ENCODE measurements around the gene NTSR1.

Gene NTSR1

DNA sequence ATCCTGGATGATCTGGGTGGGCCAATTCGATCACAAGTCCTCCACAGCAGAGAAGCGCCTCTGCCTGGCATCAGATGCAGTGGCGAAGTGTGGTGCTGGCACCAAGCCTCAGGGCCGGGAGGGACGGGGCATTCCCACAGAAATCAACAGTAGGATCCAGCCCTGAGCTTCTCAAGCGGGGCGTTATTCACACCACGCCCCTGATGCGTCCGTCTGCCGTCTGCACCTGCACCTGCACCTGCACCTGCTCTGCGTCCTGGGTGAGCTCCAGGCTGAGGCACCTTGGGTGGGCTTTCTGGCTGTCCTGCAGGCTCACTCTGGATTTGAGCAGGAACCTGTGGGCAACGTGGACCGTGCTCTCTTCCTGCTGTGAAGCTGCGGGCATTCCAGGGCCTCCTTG lies 13.8 kb upstream of the NTSR1 start:
- no peak overlapping the region for H3K27ac ChIP-seq (ENCODE audit: low read depth, low read length, severe bottlenecking)
- H3K36me3 ChIP-seq (ENCODE audit: control insufficient read depth, insufficient read depth, low read length), result no peaks in the 10 kb centered on the region
- 89 to 91% methylated on average over 14 to 15 of the region's 15 CpGs for WGBS, 2 experiments (ENCODE audit: insufficient coverage in 2 of 2)
- no peaks in the 10 kb centered on the region for H3K9me3 ChIP-seq (ENCODE audit: control insufficient read depth, low read length)
- H3K4me1 ChIP-seq (ENCODE audit: control insufficient read depth, insufficient read depth, low read length, poor library complexity, severe bottlenecking), result peaks cover 4% of the 10 kb centered on the region
- no peak overlapping the region for H3K4me3 ChIP-seq (ENCODE audit: extremely low read depth, insufficient read depth, low read length, poor library complexity, severe bottlenecking)

DNA sequence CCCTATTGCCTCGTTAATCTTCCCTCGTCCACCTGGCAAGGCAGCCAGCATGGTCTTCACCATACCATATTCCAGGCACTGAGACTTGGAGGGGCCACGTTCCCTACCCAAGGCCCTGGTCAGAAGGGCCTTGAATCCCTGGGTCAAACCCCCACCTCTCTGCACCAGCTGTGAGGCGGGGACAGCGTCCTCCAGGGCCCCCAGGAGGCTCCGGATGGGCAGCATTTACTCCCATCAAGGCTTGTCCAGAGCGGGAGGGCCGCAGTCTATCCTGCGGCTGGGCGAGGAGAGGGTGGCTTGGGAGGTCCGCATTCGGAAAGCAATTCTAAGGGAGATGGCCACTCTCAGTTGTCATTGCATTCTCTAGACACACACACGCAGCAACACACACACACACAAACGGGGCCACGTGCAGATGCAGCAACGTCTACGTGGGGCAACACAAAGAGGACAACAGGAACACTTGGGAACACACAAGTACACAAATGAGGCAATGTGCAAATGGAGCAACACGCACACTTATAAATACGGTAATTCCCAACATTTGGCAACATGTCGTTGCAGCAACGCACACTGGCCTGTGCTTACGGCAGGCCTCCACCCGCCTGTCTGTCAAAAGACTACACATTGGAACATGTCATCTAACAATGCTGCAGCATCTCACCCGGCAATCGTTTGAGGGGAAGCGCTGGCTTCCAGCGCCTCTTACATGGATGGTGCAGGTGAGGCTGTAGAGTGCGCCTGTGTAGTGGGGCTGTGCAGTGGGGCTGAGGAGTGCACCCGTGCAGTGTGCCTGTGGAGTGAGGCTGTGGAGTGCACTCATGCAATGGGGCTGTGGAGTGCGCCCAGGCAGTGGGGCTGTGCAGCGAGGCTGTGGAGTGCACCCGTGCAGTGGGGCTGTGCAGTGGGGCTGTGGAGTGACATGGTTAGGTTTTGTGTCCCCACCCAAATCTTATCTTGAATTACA lies 12.9 kb upstream of the NTSR1 start:
- Histone ChIP-seq H3K4me1 (ENCODE audit: control insufficient read depth, insufficient read depth, low read length, poor library complexity, severe bottlenecking) (peaks cover 4% of the 10 kb centered on the region), H3K9me3 (ENCODE audit: control insufficient read depth, low read length) (no peaks in the 10 kb centered on the region), H3K4me3 (ENCODE audit: extremely low read depth, insufficient read depth, low read length, poor library complexity, severe bottlenecking) (no peak overlapping the region), H3K27ac (ENCODE audit: low read depth, low read length, severe bottlenecking) (no peak overlapping the region), H3K36me3 (ENCODE audit: control insufficient read depth, insufficient read depth, low read length) (no peaks in the 10 kb centered on the region)
- WGBS, 2 experiments (ENCODE audit: insufficient coverage in 2 of 2), result 90 to 91% methylated on average over 24 to 29 of the region's 32 CpGs

DNA sequence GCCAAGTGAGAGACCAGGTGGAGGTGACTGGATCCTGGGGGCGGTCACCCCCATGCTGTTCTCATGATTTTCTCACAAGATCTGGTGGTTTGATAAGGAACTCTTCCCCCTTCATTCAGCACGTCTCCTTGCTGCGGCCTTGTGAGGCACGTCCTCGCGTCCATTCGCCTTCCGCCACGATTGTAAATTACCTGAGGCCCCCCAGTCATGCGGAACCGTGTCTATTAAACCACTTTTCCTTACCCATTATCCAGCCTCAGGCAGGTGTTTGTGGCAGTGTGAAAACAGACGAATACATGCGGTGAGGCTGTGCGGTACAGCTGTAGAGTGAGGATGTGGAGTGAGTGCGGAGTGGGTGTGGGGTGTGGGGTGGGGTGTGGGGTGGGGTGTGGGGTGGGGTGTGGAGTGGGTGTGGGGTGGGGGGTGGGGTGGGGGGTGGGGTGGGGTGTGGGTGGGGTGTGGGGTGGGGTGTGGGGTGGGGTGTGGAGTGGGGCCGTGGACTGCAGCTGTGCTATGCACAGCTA lies 12.1 kb upstream of the NTSR1 start:
- Histone ChIP-seq H3K4me3 (ENCODE audit: extremely low read depth, insufficient read depth, low read length, poor library complexity, severe bottlenecking) (no peak overlapping the region), H3K9me3 (ENCODE audit: control insufficient read depth, low read length) (no peaks in the 10 kb centered on the region)
- WGBS, 2 experiments (ENCODE audit: insufficient coverage in 2 of 2), result 86% methylated on average over 3 of the region's 16 CpGs; no CpG with 5 or more reads in 1 of the 2 experiments

DNA sequence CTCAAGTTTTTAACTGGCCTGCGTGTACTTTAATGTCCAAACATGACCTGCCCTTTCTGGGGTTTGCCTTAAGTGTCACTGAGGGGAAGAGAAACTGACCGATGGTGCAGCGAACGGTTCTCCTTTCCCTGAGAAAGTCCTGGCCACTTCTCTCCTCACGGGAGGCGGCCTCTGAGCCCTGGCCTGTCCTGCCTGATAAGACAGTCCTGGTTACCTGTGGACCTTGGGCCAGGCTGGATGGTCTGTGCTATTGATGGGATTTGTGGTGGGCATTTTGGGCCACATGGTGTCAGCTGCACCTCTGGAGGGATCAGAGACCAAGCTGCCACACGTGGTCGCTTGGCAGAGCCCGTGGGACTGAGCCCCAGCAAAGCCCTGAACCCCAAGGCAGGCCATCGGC lies 11.6 kb upstream of the NTSR1 start:
- 87 to 88% methylated on average over 9 to 10 of the region's 10 CpGs for WGBS, 2 experiments (ENCODE audit: insufficient coverage in 2 of 2)
- Histone ChIP-seq H3K27ac (ENCODE audit: low read depth, low read length, severe bottlenecking) (no peak overlapping the region), H3K9me3 (ENCODE audit: control insufficient read depth, low read length) (no peaks in the 10 kb centered on the region)

More for the DNA sequence above, 12.1 kb upstream of the NTSR1 start:
- Histone ChIP-seq H3K27ac (ENCODE audit: low read depth, low read length, severe bottlenecking) (no peak overlapping the region), H3K4me1 (ENCODE audit: control insufficient read depth, insufficient read depth, low read length, poor library complexity, severe bottlenecking) (peaks cover under 1% of the 10 kb centered on the region), H3K36me3 (ENCODE audit: control insufficient read depth, insufficient read depth, low read length) (no peaks in the 10 kb centered on the region)

DNA sequence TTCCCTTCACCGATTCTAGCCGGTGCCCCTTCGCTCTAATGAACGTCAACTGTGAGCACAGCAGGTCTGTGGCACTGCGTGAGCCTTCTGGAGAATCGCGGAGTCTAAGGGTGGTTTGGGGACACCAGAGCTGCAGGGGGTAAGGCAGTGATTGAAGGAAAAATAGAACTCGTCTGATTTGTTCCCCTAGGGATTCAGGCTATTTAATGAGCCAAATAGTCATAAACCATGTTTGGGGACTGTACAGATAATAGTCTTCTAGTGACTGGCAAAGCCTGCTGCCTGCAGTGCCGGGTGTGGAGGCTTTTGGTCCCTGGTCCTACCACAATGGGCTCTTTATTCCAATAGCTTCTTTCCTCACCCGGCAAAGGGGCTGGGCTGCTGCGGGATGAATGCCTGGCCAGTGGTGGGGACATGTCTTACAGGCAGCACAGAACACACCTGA lies 11.1 kb upstream of the NTSR1 start:
- no peak overlapping the region for H3K4me3 ChIP-seq (ENCODE audit: extremely low read depth, insufficient read depth, low read length, poor library complexity, severe bottlenecking)
- no peak overlapping the region for H3K27ac ChIP-seq (ENCODE audit: low read depth, low read length, severe bottlenecking)
- H3K4me1 ChIP-seq (ENCODE audit: control insufficient read depth, insufficient read depth, low read length, poor library complexity, severe bottlenecking), result no peaks in the 10 kb centered on the region
- WGBS, 2 experiments (ENCODE audit: insufficient coverage in 2 of 2), result 90 to 91% methylated on average over 10 to 11 of the region's 11 CpGs
- H3K9me3 ChIP-seq (ENCODE audit: control insufficient read depth, low read length), result no peaks in the 10 kb centered on the region
- H3K36me3 ChIP-seq (ENCODE audit: control insufficient read depth, insufficient read depth, low read length), result no peaks in the 10 kb centered on the region

More for the DNA sequence above, 11.6 kb upstream of the NTSR1 start:
- Histone ChIP-seq H3K4me1 (ENCODE audit: control insufficient read depth, insufficient read depth, low read length, poor library complexity, severe bottlenecking) (no peaks in the 10 kb centered on the region), H3K36me3 (ENCODE audit: control insufficient read depth, insufficient read depth, low read length) (no peaks in the 10 kb centered on the region), H3K4me3 (ENCODE audit: extremely low read depth, insufficient read depth, low read length, poor library complexity, severe bottlenecking) (no peak overlapping the region)

DNA sequence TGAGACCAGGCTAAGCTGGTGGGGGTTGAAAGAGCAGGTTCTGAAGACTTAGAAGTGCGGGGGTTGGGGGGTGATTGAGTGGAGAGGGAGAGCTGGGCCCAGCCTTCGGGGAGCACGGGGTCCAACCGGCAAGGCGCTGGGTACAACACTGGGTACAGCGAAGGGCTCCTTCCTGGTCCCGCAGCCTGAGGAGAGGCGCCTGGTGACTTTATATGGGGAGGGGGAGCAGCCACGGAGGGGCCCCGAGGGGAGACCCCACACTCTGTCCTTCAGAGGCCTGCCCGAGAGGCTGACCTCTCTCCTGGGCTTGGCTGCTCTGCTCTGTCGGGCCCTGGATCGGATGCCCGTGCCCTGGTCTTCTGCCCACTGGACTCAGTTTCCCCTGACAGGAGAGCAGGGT lies 10.4 kb upstream of the NTSR1 start:
- no peak overlapping the region for H3K4me3 ChIP-seq (ENCODE audit: extremely low read depth, insufficient read depth, low read length, poor library complexity, severe bottlenecking)
- peaks cover 1% of the 10 kb centered on the region for H3K4me1 ChIP-seq (ENCODE audit: control insufficient read depth, insufficient read depth, low read length, poor library complexity, severe bottlenecking)
- no peaks in the 10 kb centered on the region for H3K36me3 ChIP-seq (ENCODE audit: control insufficient read depth, insufficient read depth, low read length)
- no peak overlapping the region for H3K27ac ChIP-seq (ENCODE audit: low read depth, low read length, severe bottlenecking)
- H3K9me3 ChIP-seq (ENCODE audit: control insufficient read depth, low read length), result no peaks in the 10 kb centered on the region
- 88 to 95% methylated on average over 11 to 14 of the region's 14 CpGs for WGBS, 2 experiments (ENCODE audit: insufficient coverage in 2 of 2)

DNA sequence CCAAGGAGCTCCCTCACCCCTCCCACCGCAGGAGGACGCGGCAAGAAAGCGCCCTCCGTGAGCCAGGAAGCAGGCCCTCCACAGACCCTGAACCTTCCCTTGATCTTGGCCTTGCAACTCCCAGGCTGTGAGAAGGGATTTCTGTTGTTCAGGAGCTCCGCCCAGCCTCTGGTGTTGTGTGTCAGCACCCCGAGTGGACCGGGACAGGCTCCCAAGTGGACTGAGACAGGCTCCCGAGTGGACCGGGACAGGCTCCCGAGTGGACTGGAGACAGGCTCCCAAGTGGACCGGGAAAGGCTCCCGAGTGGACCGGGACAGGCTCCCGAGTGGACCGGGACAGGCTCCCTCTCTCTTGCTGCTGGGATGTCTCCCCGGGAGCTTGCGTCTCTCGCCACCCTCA lies 9.3 kb upstream of the NTSR1 start:
- H3K4me1 ChIP-seq (ENCODE audit: control insufficient read depth, insufficient read depth, low read length, poor library complexity, severe bottlenecking), result peaks cover 10% of the 10 kb centered on the region
- no peaks in the 10 kb centered on the region for H3K36me3 ChIP-seq (ENCODE audit: control insufficient read depth, insufficient read depth, low read length)
- H3K4me3 ChIP-seq (ENCODE audit: extremely low read depth, insufficient read depth, low read length, poor library complexity, severe bottlenecking), result no peak overlapping the region
- H3K9me3 ChIP-seq (ENCODE audit: control insufficient read depth, low read length), result no peaks in the 10 kb centered on the region
- no peak overlapping the region for H3K27ac ChIP-seq (ENCODE audit: low read depth, low read length, severe bottlenecking)
- 90 to 97% methylated on average over 14 to 15 of the region's 19 CpGs for WGBS, 2 experiments (ENCODE audit: insufficient coverage in 2 of 2)

DNA sequence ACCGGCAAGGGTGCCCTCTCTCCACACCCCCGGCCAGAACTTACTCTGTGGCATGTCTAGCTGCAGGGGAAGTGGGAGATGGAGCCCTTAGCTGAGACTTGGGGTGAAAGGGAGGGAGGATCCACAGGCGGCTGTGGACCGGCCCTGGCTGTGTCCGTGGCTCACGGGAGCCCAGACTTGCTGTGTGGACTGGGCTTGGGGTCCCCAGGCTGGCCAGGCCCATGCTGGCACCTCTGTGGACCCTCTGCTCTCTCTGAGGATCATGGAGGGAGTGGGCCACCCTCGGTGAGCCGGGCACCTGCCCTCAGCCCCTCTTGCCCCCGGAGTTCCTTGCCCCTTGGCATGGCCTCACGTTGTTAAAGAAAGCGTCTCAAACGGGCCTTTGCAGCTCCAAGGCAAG lies 8.9 kb upstream of the NTSR1 start:
- peaks cover 10% of the 10 kb centered on the region for H3K4me1 ChIP-seq (ENCODE audit: control insufficient read depth, insufficient read depth, low read length, poor library complexity, severe bottlenecking)
- H3K27ac ChIP-seq (ENCODE audit: low read depth, low read length, severe bottlenecking), result no peak overlapping the region
- H3K4me3 ChIP-seq (ENCODE audit: extremely low read depth, insufficient read depth, low read length, poor library complexity, severe bottlenecking), result no peak overlapping the region
- H3K9me3 ChIP-seq (ENCODE audit: control insufficient read depth, low read length), result no peaks in the 10 kb centered on the region
- WGBS, 2 experiments (ENCODE audit: insufficient coverage in 2 of 2), result 80 to 82% methylated on average over 9 of the region's 12 CpGs
- H3K36me3 ChIP-seq (ENCODE audit: control insufficient read depth, insufficient read depth, low read length), result no peaks in the 10 kb centered on the region

DNA sequence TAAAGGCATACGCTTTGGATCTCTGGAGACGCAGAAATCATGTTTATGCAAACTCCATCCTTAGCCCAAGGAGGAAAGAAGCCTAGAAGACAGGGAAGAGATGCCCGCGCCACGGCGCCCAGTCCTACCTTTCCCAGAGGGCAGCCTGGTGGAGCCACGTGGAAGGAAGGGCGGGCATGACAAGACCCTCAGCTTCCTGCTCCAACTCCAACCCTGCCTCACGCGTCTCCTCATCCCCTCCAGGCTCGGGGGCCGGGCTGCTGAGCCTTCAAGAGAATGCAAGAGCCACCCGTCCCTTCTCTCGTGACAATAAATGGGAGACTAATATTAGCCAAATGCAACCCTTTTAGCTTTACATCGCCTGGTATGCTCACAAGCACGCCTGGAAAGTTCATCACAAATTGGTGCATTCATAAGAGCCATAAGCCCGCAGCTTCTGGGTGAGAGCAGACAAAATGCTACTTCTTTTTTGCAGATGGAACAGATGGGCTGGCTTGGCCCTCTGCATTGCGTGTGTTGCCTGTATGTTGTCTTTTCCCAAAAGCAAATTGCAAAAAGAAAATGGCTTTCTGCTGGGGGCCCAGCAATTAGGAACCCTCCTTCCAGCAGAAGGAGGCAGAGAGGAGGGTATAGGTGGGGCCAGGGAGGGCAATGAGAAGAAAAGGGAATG lies 8.2 kb upstream of the NTSR1 start:
- WGBS, 2 experiments (ENCODE audit: insufficient coverage in 2 of 2), result 93 to 95% methylated on average over 14 to 18 of the region's 18 CpGs
- Histone ChIP-seq H3K9me3 (ENCODE audit: control insufficient read depth, low read length) (no peaks in the 10 kb centered on the region), H3K4me3 (ENCODE audit: extremely low read depth, insufficient read depth, low read length, poor library complexity, severe bottlenecking) (no peak overlapping the region), H3K4me1 (ENCODE audit: control insufficient read depth, insufficient read depth, low read length, poor library complexity, severe bottlenecking) (peaks cover 10% of the 10 kb centered on the region), H3K36me3 (ENCODE audit: control insufficient read depth, insufficient read depth, low read length) (no peaks in the 10 kb centered on the region), H3K27ac (ENCODE audit: low read depth, low read length, severe bottlenecking) (no peak overlapping the region)

DNA sequence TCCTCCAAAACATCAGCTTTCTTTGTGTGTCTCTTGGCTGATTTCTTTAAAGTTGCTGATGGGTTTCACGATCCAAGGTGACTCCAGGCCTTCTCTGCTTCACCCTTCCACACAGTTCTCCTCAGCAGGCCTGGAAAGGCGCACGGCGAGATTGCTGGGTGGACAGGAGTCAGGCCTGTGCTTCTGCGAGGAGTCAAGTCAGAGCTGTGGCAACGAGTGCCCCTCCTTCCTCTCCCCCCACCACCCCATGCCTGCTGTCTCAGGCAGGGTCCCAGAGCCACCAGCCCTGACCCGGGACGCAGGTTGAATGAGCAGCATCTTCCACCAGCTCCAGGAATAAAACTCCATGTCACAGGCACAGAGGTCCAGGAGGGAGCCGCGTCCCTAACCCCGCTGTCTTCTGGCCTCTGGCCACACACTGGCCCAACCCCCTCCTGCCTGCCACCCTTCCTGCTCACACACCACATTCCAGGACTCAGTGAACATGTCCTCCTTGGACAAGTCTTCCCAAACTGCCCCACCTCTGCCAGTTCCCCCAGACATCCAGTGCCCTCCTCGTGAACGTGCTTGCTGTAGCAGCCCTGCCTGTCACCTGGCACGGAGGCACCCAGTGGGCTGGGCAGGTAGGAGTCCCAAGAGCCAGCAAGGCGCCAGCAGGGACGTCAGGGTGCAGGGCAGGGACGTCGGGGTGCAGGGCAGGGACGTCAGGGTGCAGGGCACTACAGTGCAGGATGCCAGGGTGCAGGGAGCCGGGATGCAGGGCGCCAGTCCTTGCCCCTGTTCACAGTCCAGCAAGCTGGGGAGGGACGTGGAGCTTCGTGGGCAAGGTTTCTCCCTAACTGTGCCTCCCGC lies 7.2 kb upstream of the NTSR1 start:
- WGBS, 2 experiments (ENCODE audit: insufficient coverage in 2 of 2), result 86 to 90% methylated on average over 18 to 24 of the region's 24 CpGs
- H3K4me3 ChIP-seq (ENCODE audit: extremely low read depth, insufficient read depth, low read length, poor library complexity, severe bottlenecking), result no peak overlapping the region

More for the DNA sequence above, 7.2 kb upstream of the NTSR1 start:
- H3K27ac ChIP-seq (ENCODE audit: low read depth, low read length, severe bottlenecking), result no peak overlapping the region
- no peaks in the 10 kb centered on the region for H3K36me3 ChIP-seq (ENCODE audit: control insufficient read depth, insufficient read depth, low read length)
- H3K4me1 ChIP-seq (ENCODE audit: control insufficient read depth, insufficient read depth, low read length, poor library complexity, severe bottlenecking), result peaks cover 10% of the 10 kb centered on the region
- no peaks in the 10 kb centered on the region for H3K9me3 ChIP-seq (ENCODE audit: control insufficient read depth, low read length)

All from mesodermal cell (in vitro differentiated cells).